GM12878 (cell line): ENCODE data around the gene AMPD3. TPM values are rescaled to one million over a fixed set of nuclear protein-coding genes. Genes with fewer than 3 reads are reported as not detected.

ENCODE experiments used
- ATAC-seq: fragments of 200-7000 bp; cut with Tn5 transposase; 3 replicates; pipeline ENCODE4 v1.9.1; 2020; ENCODE audit warnings: mild to moderate bottlenecking, moderate library complexity
- BruUV-seq: library from RNA; stranded (reverse); fragments of 400-500 nt; replicated peaks from 2 replicates; lab custom pipeline; 2021; lab: Mats Ljungman, UMichigan
- CTCF ChIA-PET: fragments of 300-600 bp; sonication (Branson Sonifier 250); formaldehyde crosslinking; extraction: SDS; loops from one replicate; lab custom pipeline; 2021; ENCODE audit warnings: inconsistent platforms; lab: Yijun Ruan, JAX
- POLR2A ChIA-PET: fragments of 350-600 bp; formaldehyde crosslinking; extraction: SDS; loops from one replicate; lab custom pipeline; 2021; ENCODE audit warnings: inconsistent platforms; lab: Charles Lee
- RAD21 ChIA-PET: fragments of 300-600 bp; sonication (Branson Sonifier 250); formaldehyde crosslinking; loops from one replicate; lab custom pipeline; 2023; ENCODE audit warnings: antibody characterized with exemption; ENCODE audit not compliant: unreplicated experiment; lab: Charles Lee
- SMC1A ChIA-PET: fragments of 300-600 bp; sonication (Branson Sonifier 250); formaldehyde crosslinking; loops from one replicate; lab custom pipeline; 2023; ENCODE audit not compliant: unreplicated experiment, uncharacterized antibody; lab: Charles Lee
- DNase-seq: peaks from one replicate; pipeline ENCODE4 v3.0.0-alpha.2; 2011; ENCODE audit warnings: low read depth, low spot score
- FAIRE-seq: peaks from 3 replicates; lab custom pipeline; 2011; peaks lifted over from hg19 to GRCh38; lab: Jason Lieb, UNC
- H2AFZ ChIP-seq: 2 replicates; pipeline ENCODE4 v1.6.0; 2011; ENCODE audit warnings: low read depth, low read length, control low read depth; ENCODE audit not compliant: control insufficient read depth
- H3K27ac ChIP-seq: 2 replicates; pipeline ENCODE4 v1.5.1; 2011; ENCODE audit warnings: control low read depth; ENCODE audit not compliant: control insufficient read depth, insufficient read depth
- H3K27me3 ChIP-seq, 2 experiments: replicated peaks in 1 of 2; 2 replicates each; pipeline versions ENCODE4 v1.6.0 to v1.6.1; 2011; ENCODE audit warnings: low read length in 1 of 2; ENCODE audit not compliant: control insufficient read depth in 2 of 2, insufficient read depth in 2 of 2
- H3K36me3 ChIP-seq, 2 experiments: 2 replicates each; pipeline ENCODE4 v1.5.1; 2011; ENCODE audit warnings: low read length in 1 of 2; ENCODE audit not compliant: control insufficient read depth in 2 of 2, insufficient read depth in 2 of 2
- H3K4me1 ChIP-seq: 2 replicates; pipeline ENCODE4 v1.6.1; 2011; ENCODE audit warnings: mild to moderate bottlenecking, low read length, moderate library complexity, mixed read lengths; ENCODE audit not compliant: control insufficient read depth, insufficient read depth
- H3K4me2 ChIP-seq: 2 replicates; pipeline ENCODE4 v1.6.0; 2011; ENCODE audit warnings: control low read depth; ENCODE audit not compliant: control insufficient read depth, insufficient read depth
- H3K4me3 ChIP-seq: fragments of 200-600 bp; sonication (generic); 2 replicates; pipeline ENCODE4 v1.5.1; 2016
- H3K79me2 ChIP-seq: 2 replicates; pipeline ENCODE4 v1.6.0; 2011; ENCODE audit warnings: low read length; ENCODE audit not compliant: control insufficient read depth, insufficient read depth
- H3K9ac ChIP-seq: 2 replicates; pipeline ENCODE4 v1.8.0; 2011; ENCODE audit warnings: low read length, control low read depth, mixed read lengths; ENCODE audit not compliant: control insufficient read depth, insufficient read depth
- H3K9me3 ChIP-seq: replicated peaks from 3 replicates; pipeline ENCODE4 v1.5.1; 2011; ENCODE audit warnings: mild to moderate bottlenecking, low read length; ENCODE audit not compliant: control insufficient read depth, insufficient read depth
- H4K20me1 ChIP-seq: 2 replicates; pipeline ENCODE4 v1.6.0; 2011; ENCODE audit not compliant: control insufficient read depth, insufficient read depth
- CBX5 ChIP-seq: sonication (generic); IDR thresholded peaks from 2 replicates; pipeline ENCODE4 v1.6.1; 2016; ENCODE audit warnings: low read depth, moderate library complexity, mild to moderate bottlenecking, inconsistent platforms
- ETV6 ChIP-seq, 2 experiments: fragments of 450-650 bp in 1 of 2; IDR thresholded peaks in 1 of 2; conservative IDR thresholded peaks in 1 of 2; 2 replicates each; pipeline ENCODE4 v1.6.1; 2014; ENCODE audit warnings: antibody characterized with exemption in 1 of 2, borderline replicate concordance in 1 of 2, low read depth in 1 of 2, mild to moderate bottlenecking in 1 of 2, moderate library complexity in 1 of 2
- GATAD2B ChIP-seq: fragments of 450-650 bp; conservative IDR thresholded peaks from 2 replicates; pipeline ENCODE4 v1.6.1; 2017; ENCODE audit warnings: low read depth, mild to moderate bottlenecking, moderate library complexity
- JUNB ChIP-seq: IDR thresholded peaks from 2 replicates; pipeline ENCODE4 v1.6.1; 2016; ENCODE audit warnings: antibody characterized with exemption, mild to moderate bottlenecking
- JUND ChIP-seq: IDR thresholded peaks from 2 replicates; pipeline ENCODE4 v1.6.1; 2012; ENCODE audit warnings: low read depth, mild to moderate bottlenecking, low read length, improper control_type of control experiment, moderate library complexity
- KAT2A ChIP-seq: conservative IDR thresholded peaks from 2 replicates; pipeline ENCODE4 v1.6.1; 2011; ENCODE audit warnings: low read depth, low read length; ENCODE audit not compliant: control insufficient read depth
- NBN ChIP-seq: fragments of 450-650 bp; IDR thresholded peaks from 2 replicates; pipeline ENCODE4 v1.6.1; 2016
- RAD51 ChIP-seq: fragments of 450-650 bp; IDR thresholded peaks from 2 replicates; pipeline ENCODE4 v1.6.1; 2016; ENCODE audit warnings: moderate library complexity, mild to moderate bottlenecking, inconsistent platforms
- RELB ChIP-seq: fragments of 450-650 bp; IDR thresholded peaks from 2 replicates; pipeline ENCODE4 v1.6.1; 2017; ENCODE audit warnings: low read depth, mild to moderate bottlenecking, moderate library complexity
- YY1 ChIP-seq: IDR thresholded peaks from 2 replicates; pipeline ENCODE4 v1.6.1; 2011; ENCODE audit warnings: low read depth, mild to moderate bottlenecking, low read length
- ZBTB33 ChIP-seq: fragments of 450-650 bp; IDR thresholded peaks from 2 replicates; pipeline ENCODE4 v1.6.1; 2017; ENCODE audit warnings: mild to moderate bottlenecking
- WGBS: methylation state at CpG from one replicate; pipeline ENCODE4 v1.1.6; 2016; ENCODE audit warnings: low lambda C conversion rate; ENCODE audit not compliant: insufficient replicate concordance, insufficient coverage; ENCODE audit errors: missing lambda C conversion rate; 5-methylcytosine and 5-hydroxymethylcytosine counted together
- in situ Hi-C: fragments of 300-500 bp; cut with MboI; formaldehyde crosslinking; loops from 9 replicates; pipeline ENCODE4 v1.14.3; 2018; ENCODE audit warnings: mixed read lengths
- intact Hi-C: fragments of 100-400 bp; cut with micrococcal nuclease; formaldehyde crosslinking; loops from one replicate; pipeline ENCODE4 v1.14.2; 2022; ENCODE audit not compliant: unreplicated experiment
- polyA plus RNA-seq, 11 experiments: library from polyadenylated mRNA; depleted of rRNA in 4 of 11; unstranded in 6 of 11; stranded (reverse) in 5 of 11; fragments of >200 nt; fragmentation: Nextera tagmentation in 4 of 11; fragmentation: Illumina TruSeq in 1 of 11; extraction: Ambion mirVana in 4 of 11; extraction: Trizol in 1 of 11; gene quantifications; 1 replicate in 1 of 11; 2 replicates in 10 of 11; pipeline versions ENCODE4 v1.2.1 to v1.2.3, GENCODE V29; 2011 to 2016; ENCODE audit warnings: inconsistent platforms in 2 of 11, missing spikeins in 2 of 11, low read depth in 1 of 11
- total RNA-seq, 4 experiments: library from RNA; depleted of rRNA in 3 of 4; stranded (reverse); fragments of >200 nt in 3 of 4; fragmentation: Illumina TruSeq in 1 of 4; extraction: Trizol in 1 of 4; gene quantifications; 2 replicates each; pipeline versions ENCODE4 v1.2.1 to v1.2.3, GENCODE V29; 2013 to 2021

Gene AMPD3
- total and polyA plus RNA-seq, 10 of the 15 experiments (the other 5 are each of a cell fraction or from before 2014, with no cell fraction given) = 5.6 to 28.6 (median 15.9) TPM

- H3K79me2 ChIP-seq = no peaks in the 10 kb centered on the region
- BruUV-seq = no TSS peak
- no peak for ATAC-seq
- H3K4me3 ChIP-seq = no peak overlapping the region
- H3K27ac ChIP-seq = no peak overlapping the region
- H3K9me3 ChIP-seq = no peaks in the 10 kb centered on the region
- no peak overlapping the region for H3K9ac ChIP-seq
- intact Hi-C loops = no loop called here
- H3K4me1 ChIP-seq = peaks cover 7% of the 10 kb centered on the region; the same call in 1 of the 2 replicates
- H4K20me1 ChIP-seq = no peaks in the 10 kb centered on the region
- WGBS = 17% methylated on average over 6 of the region's 6 CpGs
- TF ChIP-seq RELB = no peak
- TF ChIP-seq, all 136 proteins: peak for 0
- POLR2A ChIA-PET = interaction anchor here (0.7 kb wide), 1 partner anchor 14 kb away, joined by 4 read pairs; no protein-coding TSS in a partner anchor
- no peaks in the 10 kb centered on the region for H3K36me3 ChIP-seq
- no peak for FAIRE-seq
- in situ Hi-C loops = no loop called here
- SMC1A ChIA-PET = interaction anchor here (1.0 to 2.1 kb wide), 2 partner anchors 69 to 236 kb away, joined by 3 to 5 read pairs; no protein-coding TSS in a partner anchor
- H2AFZ ChIP-seq = no peak overlapping the region
- CTCF ChIA-PET = interaction anchor here (0.7 to 1.7 kb wide), 10 partner anchors 10 to 243 kb away, joined by 3 to 9 read pairs (median 4); partner anchors contain the start of genes AMPD3 and RNF141
- no peaks in the 10 kb centered on the region; a peak in 1 of 4 replicates for H3K27me3 ChIP-seq
- no peak overlapping the region for H3K4me2 ChIP-seq
- no peak for DNase-seq
- RAD21 ChIA-PET = interaction anchor here (1.6 kb wide), 1 partner anchor 23 kb away, joined by 6 read pairs; no protein-coding TSS in a partner anchor
These were observed 36.7 kb upstream of the AMPD3 start for GRCh38 chr11:10418259-10418949.

- H3K4me2 ChIP-seq = no peak overlapping the region
- WGBS = 60% methylated on average over 3 of the region's 3 CpGs
- H3K36me3 ChIP-seq = no peaks in the 10 kb centered on the region
- DNase-seq (no peak), FAIRE-seq (no peak), ATAC-seq (no peak)
- ChIA-PET RAD21 (interaction anchor here (1.6 kb wide), 1 partner anchor 23 kb away, joined by 6 read pairs; no protein-coding TSS in a partner anchor), POLR2A (no interaction called here), CTCF (interaction anchor here (0.9 to 1.7 kb wide), 8 partner anchors 9 to 242 kb away, joined by 3 to 9 read pairs (median 4); partner anchors contain the start of genes AMPD3 and RNF141), SMC1A (interaction anchor here (0.7 to 2.1 kb wide), 5 partner anchors 9 to 235 kb away, joined by 3 to 5 read pairs (median 3); partner anchors contain the start of gene RNF141)
- no peaks in the 10 kb centered on the region for H3K79me2 ChIP-seq
- BruUV-seq = no TSS peak
- no peak overlapping the region for H3K4me3 ChIP-seq
- no peak overlapping the region for H3K9ac ChIP-seq
- in situ Hi-C loops (no loop called here), intact Hi-C loops (no loop called here)
- no peak overlapping the region for H3K27ac ChIP-seq
- no peaks in the 10 kb centered on the region for H4K20me1 ChIP-seq
- H2AFZ ChIP-seq = no peak overlapping the region
- no peaks in the 10 kb centered on the region; a peak in 1 of 4 replicates for H3K27me3 ChIP-seq
- no peaks in the 10 kb centered on the region for H3K9me3 ChIP-seq
- H3K4me1 ChIP-seq = peaks cover 7% of the 10 kb centered on the region; the same call in 1 of the 2 replicates
- TF ChIP-seq ZBTB33 (no peak), RAD51 (no peak), CBX5 (no peak), GATAD2B (no peak), YY1 (no peak), NBN (no peak), JUND (no peak), KAT2A (no peak), JUNB (no peak), ETV6 (conservative IDR thresholded peaks at IDR 0.05 in 1 of 2, IDR thresholded peaks at IDR 0.05 in 1 of 2; ENCODE audit: borderline replicate concordance in 1 of 2, low read depth in 1 of 2) (no peak)
These were observed 36.1 kb upstream of the AMPD3 start for GRCh38 chr11:10418950-10419310.
